Cortex of kidney (tissue), 1 donor: ENCODE results near the gene TMEM163.
"Not testable (repeated sequence)": the region's sequence is repeated elsewhere in the genome, so short reads cannot be mapped to it uniquely, and the experiment has no call there.

ENCODE experiments used
- DNase-seq: peaks from one replicate; lab custom pipeline; 2025; lab: John Stamatoyannopoulos, UW

Gene TMEM163

GRCh38 chr2:134621939-134622705 lies 96.7 kb downstream of the TMEM163 start:
- DNase-seq = no peak

GRCh38 chr2:134619250-134619649 lies 99.5 kb downstream of the TMEM163 start:
- DNase-seq = no peak

GRCh38 chr2:134615480-134615879 lies 103.3 kb downstream of the TMEM163 start:
- not testable (repeated sequence) for DNase-seq

- DNase-seq = no peak
These were observed 107.5 kb downstream of the TMEM163 start for GRCh38 chr2:134611316-134611715.

- no peak for DNase-seq
These were observed 107.9 kb downstream of the TMEM163 start for GRCh38 chr2:134610871-134611270.

- no peak for DNase-seq
These were observed 108.8 kb downstream of the TMEM163 start for GRCh38 chr2:134609924-134610513.

GRCh38 chr2:134603966-134604365 lies 114.8 kb downstream of the TMEM163 start:
- DNase-seq = no peak

GRCh38 chr2:134602666-134603065 lies 116.1 kb downstream of the TMEM163 start:
- no peak for DNase-seq

- DNase-seq = no peak
These were observed 117.5 kb downstream of the TMEM163 start for GRCh38 chr2:134601264-134601663.

GRCh38 chr2:134600208-134600607 lies 118.6 kb downstream of the TMEM163 start:
- DNase-seq = no peak

- DNase-seq = no peak
These were observed 119.6 kb downstream of the TMEM163 start for GRCh38 chr2:134599236-134599635.

- no peak for DNase-seq
These were observed 124.4 kb downstream of the TMEM163 start for GRCh38 chr2:134594399-134594798.

- DNase-seq = no peak
These were observed 125.3 kb downstream of the TMEM163 start for GRCh38 chr2:134593519-134593918.

GRCh38 chr2:134592377-134592776 lies 126.4 kb downstream of the TMEM163 start:
- no peak for DNase-seq

GRCh38 chr2:134591526-134591925 lies 127.3 kb downstream of the TMEM163 start:
- DNase-seq = no peak

GRCh38 chr2:134590679-134591078 lies 128.1 kb downstream of the TMEM163 start:
- no peak for DNase-seq

- DNase-seq = not testable (repeated sequence)
These were observed 129.4 kb downstream of the TMEM163 start for GRCh38 chr2:134589171-134590083.

- DNase-seq = no peak
These were observed 130.2 kb downstream of the TMEM163 start for GRCh38 chr2:134588556-134588955.

GRCh38 chr2:134586326-134586965 lies 132.4 kb downstream of the TMEM163 start:
- DNase-seq = no peak

- no peak for DNase-seq
These were observed 134.7 kb downstream of the TMEM163 start for GRCh38 chr2:134583997-134584520.

GRCh38 chr2:134583462-134583861 lies 135.3 kb downstream of the TMEM163 start:
- DNase-seq = no peak

- no peak for DNase-seq
These were observed 136.3 kb downstream of the TMEM163 start for GRCh38 chr2:134582547-134582899.
